GM18526 (cell line): Measurements from ENCODE around the gene SNRK.

Experiments
- POLR2A ChIP-seq: IDR thresholded peaks from 3 replicates; pipeline ENCODE4 v1.6.1; 2011; ENCODE audit not compliant: insufficient read length; ENCODE audit errors: extremely low read depth

The SNRK gene

DNA sequence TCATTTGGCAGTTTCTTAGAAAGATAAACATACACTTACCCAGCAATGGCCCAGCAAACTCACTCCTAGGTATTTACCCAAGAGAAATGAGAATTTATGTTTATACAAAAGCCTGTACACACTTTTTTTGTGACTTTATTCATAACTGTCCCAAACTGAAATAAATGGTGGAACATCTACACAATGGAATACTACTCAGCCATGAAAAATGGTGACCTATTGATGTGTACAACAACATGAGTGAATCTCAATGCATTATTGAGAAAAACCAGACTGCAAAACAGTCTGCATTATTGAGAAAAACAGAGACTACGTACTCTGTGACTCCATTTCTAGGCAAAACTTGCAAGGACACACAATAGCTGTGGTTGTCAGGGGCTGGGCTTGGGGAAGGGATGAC, 37.2 kb downstream of the SNRK start:
- no peak for TF ChIP-seq POLR2A

DNA sequence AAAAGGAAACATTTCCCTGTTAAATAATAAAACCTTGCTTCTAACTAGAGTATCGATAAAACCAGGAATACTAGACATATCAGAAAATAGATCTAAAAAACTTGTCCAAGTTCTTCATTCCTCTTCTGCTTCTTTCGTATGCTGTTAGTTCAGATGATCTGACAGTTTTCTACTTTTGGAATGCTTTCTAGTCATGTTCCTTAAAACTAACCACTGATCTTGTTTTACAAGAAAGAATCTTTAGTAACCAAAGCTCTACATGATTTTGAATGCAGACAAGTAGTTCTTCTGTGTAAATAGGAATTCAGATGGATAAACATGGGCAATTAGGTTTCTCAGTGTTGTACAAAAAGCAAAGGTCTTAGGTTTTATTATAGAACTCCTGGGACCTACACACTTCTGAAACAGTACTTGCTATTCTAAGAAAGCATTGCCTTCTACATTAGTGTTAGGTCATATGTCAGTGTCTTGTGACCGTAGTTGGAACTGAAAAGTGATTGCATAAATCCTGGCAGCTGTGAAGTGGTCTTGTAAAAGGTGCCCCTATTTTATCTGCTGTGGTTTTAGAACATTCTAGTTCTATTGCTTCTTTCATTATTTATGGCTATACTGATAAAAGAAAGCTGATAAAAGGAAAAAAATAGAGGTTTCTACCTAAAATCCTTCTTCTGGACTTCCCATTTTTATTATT, 40.7 kb downstream of the SNRK start:
- no peak for TF ChIP-seq POLR2A

DNA sequence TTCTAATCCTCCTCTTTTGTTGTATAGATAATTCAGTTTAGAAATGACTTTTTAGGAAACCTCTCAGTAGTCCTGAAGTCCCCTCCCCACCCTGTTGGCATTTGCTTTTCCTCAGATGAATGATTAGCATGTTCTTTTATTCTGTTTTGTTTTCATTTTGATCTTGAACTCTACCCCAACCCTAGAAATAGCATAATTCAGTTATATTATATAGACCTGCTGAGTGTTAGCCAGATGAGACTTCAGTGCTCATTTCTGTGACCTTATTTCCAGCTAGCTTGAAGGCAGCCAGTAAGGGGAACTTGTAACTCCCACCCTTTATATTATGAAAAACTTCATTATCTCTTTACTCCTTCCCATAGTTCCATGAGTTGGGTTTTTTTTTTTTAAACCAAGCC, 41.2 kb downstream of the SNRK start:
- TF ChIP-seq POLR2A, result no peak

DNA sequence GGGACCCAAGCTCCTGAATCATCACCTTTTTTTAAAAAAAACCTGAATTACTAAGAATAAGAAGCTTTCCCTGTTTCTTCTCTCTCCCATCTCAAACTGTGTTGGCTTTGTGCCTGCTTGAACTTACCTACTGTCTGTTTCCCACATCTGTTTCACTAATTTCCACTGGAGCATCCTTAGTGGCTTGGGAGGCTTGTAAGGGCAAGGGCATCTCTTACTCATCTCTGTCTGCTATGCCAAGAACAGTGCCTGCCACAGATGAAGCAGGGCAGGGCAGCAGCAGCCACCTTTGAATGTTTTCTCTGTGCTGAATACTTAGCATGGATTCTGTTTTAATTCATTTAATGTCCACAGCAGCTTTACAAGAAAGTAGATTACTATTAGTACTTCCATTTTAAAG, 42.3 kb downstream of the SNRK start:
- TF ChIP-seq POLR2A, result no peak

DNA sequence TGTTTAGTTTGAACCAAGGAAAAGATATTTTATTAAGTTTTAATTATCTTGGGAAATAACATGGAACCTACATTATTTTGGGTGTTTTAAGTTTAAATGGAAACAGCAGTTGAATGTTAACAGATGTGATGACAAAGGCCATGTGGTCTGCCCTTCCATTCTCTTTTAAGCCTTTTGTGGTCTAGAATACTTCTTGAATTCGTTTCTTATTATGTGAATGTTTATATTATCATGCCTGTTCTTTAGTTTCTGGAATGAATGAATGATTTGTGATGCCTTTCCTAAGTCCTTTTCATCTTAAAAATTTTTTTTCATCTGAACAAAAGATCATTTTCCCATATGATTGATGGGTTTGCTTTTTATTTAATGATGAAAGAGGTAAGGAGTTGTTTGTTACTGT, 44.6 kb downstream of the SNRK start:
- TF ChIP-seq POLR2A, result no peak

DNA sequence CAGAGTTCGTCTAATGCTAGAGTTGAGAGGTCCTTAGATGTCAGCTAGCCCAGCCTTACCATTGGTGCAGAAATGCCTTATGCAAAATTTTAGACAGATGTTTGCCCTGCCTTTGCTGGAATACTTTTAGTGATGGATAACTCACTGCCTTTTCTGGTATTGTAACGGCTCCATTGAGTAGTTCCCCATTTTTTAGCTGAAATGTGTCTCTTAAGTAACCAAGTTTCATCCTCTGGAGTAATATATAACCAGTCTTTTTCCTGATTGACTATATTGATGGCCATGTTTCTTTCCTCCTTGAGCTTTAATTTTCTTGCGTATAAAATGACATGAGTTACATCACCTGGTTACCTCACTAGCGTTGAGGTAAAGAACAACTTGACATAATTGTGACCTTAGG, 45.0 kb downstream of the SNRK start:
- TF ChIP-seq POLR2A, result no peak

DNA sequence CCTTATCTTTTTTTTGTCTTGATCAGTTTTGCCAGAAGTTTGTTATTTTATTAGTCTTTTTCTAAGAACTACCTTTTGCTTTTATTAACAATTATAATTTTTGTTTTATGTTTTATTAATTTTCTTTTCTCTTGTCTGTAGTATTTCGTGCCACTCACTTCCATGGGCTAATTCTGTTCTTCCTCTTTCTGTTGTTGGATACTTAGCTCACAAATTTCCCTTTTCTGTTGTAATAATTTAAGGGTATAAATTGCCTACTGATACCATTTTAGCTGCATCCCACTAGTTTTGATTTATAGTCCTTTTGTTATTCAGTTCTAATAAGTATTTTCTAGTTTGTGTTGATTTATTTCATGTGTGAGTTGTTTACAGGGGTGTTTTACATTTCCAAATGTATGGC, 48.6 kb downstream of the SNRK start:
- no peak for TF ChIP-seq POLR2A

DNA sequence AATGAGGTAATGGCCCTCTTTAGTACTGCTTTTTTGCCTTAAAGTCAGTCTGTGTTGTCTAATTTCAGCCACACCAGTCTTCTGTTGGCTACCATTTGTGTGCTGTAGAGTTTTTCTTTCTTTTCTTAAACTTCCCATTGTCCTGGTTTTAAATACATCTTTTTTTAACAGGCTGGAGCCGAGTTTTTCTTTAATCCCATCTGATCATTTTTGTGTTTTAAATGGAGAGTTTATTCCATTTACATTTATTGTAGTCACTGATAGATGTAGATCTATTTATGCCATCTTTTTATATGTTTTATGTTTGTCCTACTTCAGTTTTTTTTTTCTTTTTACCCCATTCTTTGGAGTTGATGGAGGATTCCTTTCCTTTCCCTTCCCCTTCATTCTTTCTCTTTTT, 49.5 kb downstream of the SNRK start:
- TF ChIP-seq POLR2A, result no peak

DNA sequence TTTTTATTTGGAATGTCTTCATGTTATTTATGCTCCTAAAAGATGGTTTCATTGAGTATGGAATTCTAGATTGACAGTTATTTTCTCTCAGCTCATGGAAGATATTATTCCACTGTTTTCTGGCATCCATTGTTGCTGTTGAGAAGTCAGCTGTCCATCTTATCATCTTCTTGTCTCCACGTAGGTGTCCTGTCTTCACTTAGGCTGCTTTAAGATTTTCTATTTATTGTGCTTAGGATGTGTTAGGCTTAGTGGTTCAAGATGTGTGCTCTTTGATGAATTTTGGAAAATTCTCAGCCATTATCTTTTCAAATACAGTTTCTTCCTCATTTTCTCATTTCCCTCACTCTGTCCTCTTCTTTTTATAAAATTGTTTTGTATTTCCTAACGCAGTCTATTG, 52.0 kb downstream of the SNRK start:
- no peak for TF ChIP-seq POLR2A

DNA sequence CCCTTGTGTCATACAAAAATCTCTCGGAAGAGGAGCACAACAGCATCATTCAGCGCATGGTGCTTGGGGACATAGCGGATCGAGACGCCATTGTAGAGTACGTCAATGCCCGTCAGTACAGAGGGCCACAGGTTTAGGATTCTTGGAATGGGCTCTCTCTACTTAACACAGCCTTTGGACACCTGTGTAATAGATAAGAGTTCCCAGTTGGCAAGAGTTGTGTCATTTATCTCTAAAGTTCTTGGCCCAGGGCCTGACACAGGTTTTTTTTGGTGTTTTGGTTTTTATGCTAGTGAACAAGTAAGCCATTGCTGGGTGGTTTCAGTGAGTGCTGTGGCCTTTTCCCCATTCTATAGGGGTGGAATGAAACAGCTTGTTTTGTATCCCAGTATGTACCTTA, 54.1 kb downstream of the SNRK start:
- TF ChIP-seq POLR2A, result no peak

DNA sequence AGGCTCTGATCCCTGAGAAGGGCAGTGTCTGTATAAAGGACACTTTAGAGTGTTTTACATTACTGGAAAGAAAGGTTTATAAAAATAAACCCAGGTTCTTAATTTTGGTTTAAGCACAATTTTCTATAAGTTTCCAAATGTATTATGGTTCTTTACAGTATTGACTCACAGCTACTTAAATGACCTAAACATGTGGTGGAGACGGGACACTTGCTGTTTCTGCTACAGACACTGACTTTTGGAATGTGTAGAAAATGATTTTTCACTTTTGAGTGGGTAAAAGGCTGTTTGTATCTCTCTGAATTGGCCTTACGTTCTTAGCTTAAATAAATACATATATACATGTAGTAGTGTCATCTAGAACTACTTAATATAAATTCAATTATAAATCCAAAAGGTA, 55.4 kb downstream of the SNRK start:
- no peak for TF ChIP-seq POLR2A

DNA sequence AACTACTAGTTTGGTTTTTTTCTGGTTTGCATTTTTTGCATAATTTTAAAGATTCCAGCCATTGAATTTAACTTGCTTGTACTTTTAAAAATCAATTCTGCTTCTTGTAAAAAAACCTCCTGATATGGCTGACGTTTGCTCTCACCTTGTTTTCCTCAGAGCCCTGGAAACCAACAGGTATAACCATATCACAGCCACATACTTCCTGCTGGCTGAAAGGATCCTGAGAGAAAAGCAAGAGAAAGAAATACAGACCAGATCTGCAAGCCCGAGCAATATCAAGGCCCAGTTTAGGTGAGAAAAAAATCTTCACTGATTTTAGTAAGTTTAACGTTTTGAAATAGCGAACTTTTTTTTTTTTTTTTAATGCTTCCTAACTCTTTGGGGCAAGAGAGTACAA, 56.8 kb downstream of the SNRK start:
- TF ChIP-seq POLR2A, result no peak

DNA sequence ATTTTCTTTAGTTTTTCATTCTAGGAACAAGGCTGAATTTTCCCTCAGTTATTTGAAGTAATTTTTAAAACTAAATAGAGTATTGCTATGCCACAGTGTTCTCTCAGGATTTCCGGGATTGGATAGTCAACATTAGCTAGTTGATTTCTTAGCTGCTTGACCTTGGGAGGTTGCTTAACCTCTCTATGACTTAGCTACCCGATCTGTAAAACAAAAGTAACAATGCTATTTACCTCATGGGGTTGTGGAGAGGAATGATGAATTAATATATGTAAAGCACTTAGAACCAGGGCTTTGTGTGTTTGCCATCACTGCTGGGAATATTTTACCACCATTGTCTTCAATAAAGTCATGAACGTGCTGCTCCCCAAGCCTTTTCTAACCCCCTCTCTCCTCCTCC, 57.5 kb downstream of the SNRK start:
- TF ChIP-seq POLR2A, result no peak

DNA sequence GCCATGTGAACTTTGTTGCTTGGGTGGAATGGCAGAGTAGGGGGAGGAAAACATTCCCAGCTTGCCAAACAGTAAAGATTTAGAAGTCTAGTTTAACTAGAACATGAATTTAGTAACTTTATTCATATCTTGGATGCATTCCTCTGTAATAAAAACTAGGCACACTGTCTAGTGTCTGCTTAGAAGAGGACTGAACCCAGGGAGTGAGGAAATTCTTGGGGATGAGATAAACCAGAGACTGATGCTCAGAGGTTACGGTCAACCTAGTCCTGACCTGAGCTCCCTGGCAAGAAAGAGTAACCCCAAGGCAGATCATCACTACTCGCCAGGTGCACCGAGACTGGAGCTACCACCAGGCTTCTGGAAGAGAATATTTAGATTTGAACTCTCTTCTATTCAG, 58.2 kb downstream of the SNRK start:
- TF ChIP-seq POLR2A, result no peak

DNA sequence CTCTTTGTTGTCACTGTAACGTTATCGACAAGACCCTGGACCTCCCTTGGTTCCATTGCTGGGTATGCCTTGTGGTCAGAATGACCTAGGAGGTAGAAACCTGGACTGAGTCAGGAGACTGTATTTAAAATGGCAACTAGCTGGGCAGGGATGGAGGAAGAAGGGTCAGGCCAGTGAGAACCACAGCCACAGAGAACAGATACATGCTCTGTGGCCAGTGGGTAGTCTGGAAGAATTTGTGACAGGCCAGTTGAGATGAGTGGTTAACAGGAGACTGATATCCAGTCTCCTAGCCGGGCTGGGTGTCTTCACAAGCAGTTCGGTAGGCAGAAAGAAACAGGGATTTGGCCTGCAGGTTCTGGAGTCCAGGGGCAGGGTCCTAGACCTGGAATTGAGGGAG, 58.9 kb downstream of the SNRK start:
- TF ChIP-seq POLR2A, result no peak

DNA sequence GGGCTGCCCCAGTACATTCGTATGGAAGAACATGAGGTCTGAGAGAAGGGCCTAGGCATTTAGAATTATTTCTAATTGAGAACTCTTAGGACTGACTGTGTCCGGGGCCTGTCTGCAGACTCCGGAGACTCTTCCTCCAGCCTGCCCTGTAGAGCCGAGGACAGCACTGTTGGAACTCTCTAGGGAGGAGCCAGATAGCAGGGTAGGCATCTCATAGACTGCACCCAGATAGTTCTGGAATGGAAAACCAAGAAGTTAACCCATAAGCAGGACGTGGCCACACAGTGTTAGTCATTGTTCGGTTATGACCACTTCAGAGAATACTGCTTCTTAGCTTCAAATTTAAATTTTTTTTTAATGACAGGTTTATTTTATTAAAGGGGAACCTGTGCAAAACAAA, 59.5 kb downstream of the SNRK start:
- no peak for TF ChIP-seq POLR2A

DNA sequence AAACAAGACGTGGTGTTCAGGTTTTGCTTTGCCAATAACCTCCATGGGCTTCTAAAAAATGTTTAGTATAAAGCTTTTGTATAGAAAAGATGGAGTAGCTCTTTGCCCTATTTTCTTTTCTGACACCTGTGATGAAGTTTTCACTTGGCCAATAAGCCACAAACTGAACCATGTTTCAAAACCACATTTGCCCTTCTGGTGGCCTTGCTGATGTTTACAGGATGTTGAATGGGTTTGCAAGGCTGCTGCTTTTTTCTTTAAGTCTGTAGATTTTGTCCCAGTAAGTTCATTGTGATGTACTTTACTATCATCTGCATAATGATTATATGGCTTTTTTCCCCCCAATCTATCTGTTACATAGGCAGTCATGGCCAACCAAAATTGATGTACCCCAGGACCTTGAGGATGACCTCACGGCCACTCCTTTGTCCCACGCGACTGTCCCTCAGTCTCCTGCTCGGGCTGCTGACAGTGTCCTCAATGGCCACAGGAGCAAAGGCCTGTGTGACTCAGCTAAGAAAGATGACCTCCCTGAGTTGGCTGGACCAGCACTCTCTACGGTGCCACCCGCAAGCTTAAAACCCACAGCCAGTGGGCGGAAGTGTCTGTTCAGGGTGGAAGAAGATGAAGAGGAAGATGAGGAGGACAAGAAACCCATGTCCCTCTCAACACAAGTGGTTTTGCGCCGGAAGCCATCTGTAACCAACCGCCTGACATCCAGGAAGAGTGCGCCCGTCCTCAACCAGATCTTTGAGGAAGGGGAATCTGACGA, 60.8 kb downstream of the SNRK start:
- TF ChIP-seq POLR2A, result no peak
